H1 (cell line): ENCODE measurements around the gene WWC1. TPM values are rescaled to one million over a fixed set of nuclear protein-coding genes. Genes with fewer than 3 reads are reported as not detected.

Source experiments
- CTCF ChIA-PET: fragments of 300-600 bp; sonication (Branson Sonifier 250); formaldehyde crosslinking; loops from one replicate; lab custom pipeline; 2021; ENCODE audit not compliant: partially characterized antibody; lab: Charles Lee
- POLR2A ChIA-PET: fragments of 300-600 bp; sonication (Branson Sonifier 250); formaldehyde crosslinking; loops from one replicate; lab custom pipeline; 2021; ENCODE audit warnings: inconsistent platforms; ENCODE audit not compliant: partially characterized antibody; lab: Charles Lee
- DNase-seq, 2 experiments: peaks; one replicate each; pipeline versions ENCODE4 v3.0.0 to v3.0.0-alpha.2; 2010 to 2022; ENCODE audit warnings: low spot score in 2 of 2, low read depth in 1 of 2, mixed read lengths in 1 of 2
- FAIRE-seq: peaks from 2 replicates; lab custom pipeline; 2011; peaks lifted over from hg19 to GRCh38; lab: Jason Lieb, UNC
- H2AFZ ChIP-seq: 2 replicates; pipeline ENCODE4 v1.8.1; 2012; ENCODE audit warnings: low read length, inconsistent platforms
- H2AK5ac ChIP-seq: 2 replicates; pipeline ENCODE4 v1.6.1; 2013; ENCODE audit warnings: low read depth, low read length
- H2BK120ac ChIP-seq: replicated peaks from 2 replicates; pipeline ENCODE3; 2013; ENCODE audit warnings: low read depth, low read length, inconsistent platforms
- H2BK12ac ChIP-seq: 2 replicates; pipeline ENCODE4 v1.6.1; 2013; ENCODE audit warnings: low read depth, low read length
- H2BK15ac ChIP-seq: 2 replicates; pipeline ENCODE4 v1.6.1; 2013; ENCODE audit warnings: low read length
- H2BK20ac ChIP-seq: 2 replicates; pipeline ENCODE4 v1.6.1; 2013; ENCODE audit warnings: low read length
- H2BK5ac ChIP-seq: 2 replicates; pipeline ENCODE4 v1.6.1; 2013; ENCODE audit warnings: low read depth, low read length
- H3K14ac ChIP-seq: 2 replicates; pipeline ENCODE4 v1.6.1; 2013; ENCODE audit warnings: inconsistent platforms; ENCODE audit not compliant: insufficient read length
- H3K18ac ChIP-seq: 2 replicates; pipeline ENCODE4 v1.6.1; 2013; ENCODE audit warnings: low read length; ENCODE audit errors: extremely low read depth
- H3K23ac ChIP-seq: 2 replicates; pipeline ENCODE4 v1.6.1; 2013; ENCODE audit warnings: inconsistent platforms; ENCODE audit not compliant: insufficient read length
- H3K23me2 ChIP-seq: 2 replicates; pipeline ENCODE4 v1.6.1; 2013; ENCODE audit warnings: low read depth, low read length
- H3K27ac ChIP-seq: 2 replicates; pipeline ENCODE4 v1.6.1; 2011; ENCODE audit warnings: low read depth, low read length, inconsistent platforms
- H3K27me3 ChIP-seq, 4 experiments: replicated peaks in 1 of 4; 1 replicate in 1 of 4; 2 replicates in 3 of 4; pipeline versions ENCODE4 v1.6.1 to v1.8.1; 2011 to 2013; ENCODE audit warnings: low read length in 3 of 4, mild to moderate bottlenecking in 3 of 4, inconsistent platforms in 2 of 4, mixed read lengths in 2 of 4, moderate library complexity in 1 of 4; ENCODE audit not compliant: control insufficient read depth in 3 of 4, insufficient read depth in 3 of 4; ENCODE audit errors: extremely low read depth in 1 of 4
- H3K36me3 ChIP-seq, 4 experiments: 2 replicates each; pipeline versions ENCODE4 v1.6.1 to v1.8.1; 2011 to 2013; ENCODE audit warnings: mild to moderate bottlenecking in 4 of 4, low read length in 3 of 4, moderate library complexity in 2 of 4, control low read depth in 1 of 4, inconsistent platforms in 1 of 4; ENCODE audit not compliant: insufficient read depth in 4 of 4, control insufficient read depth in 2 of 4
- H3K4ac ChIP-seq: replicated peaks from 2 replicates; pipeline ENCODE3; 2013; ENCODE audit warnings: low read length, low read depth, mixed read lengths, inconsistent platforms; ENCODE audit not compliant: insufficient read length
- H3K4me1 ChIP-seq, 4 experiments: replicated peaks in 1 of 4; 1 replicate in 1 of 4; 2 replicates in 3 of 4; pipeline versions ENCODE4 v1.6.1 to v1.8.1; 2011 to 2013; ENCODE audit warnings: low read length in 3 of 4, inconsistent platforms in 2 of 4, mixed read lengths in 1 of 4; ENCODE audit not compliant: insufficient read depth in 4 of 4, control insufficient read depth in 3 of 4
- H3K4me2 ChIP-seq, 2 experiments: 2 replicates each; pipeline versions ENCODE4 v1.6.1 to v1.8.1; 2011 to 2013; ENCODE audit warnings: low read depth in 2 of 2, low read length in 2 of 2, control low read depth in 1 of 2, inconsistent platforms in 1 of 2, mild to moderate bottlenecking in 1 of 2; ENCODE audit not compliant: insufficient read depth in 1 of 2
- H3K4me3 ChIP-seq, 4 experiments: fragments of 200-600, 300-600 bp in 1 of 4; sonication (generic), shearing (Covaris generic), sonication (Bioruptor Twin) in 1 of 4; 2 replicates each; pipeline versions ENCODE4 v1.5.1 to v1.8.1; 2011 to 2016; ENCODE audit warnings: low read length in 4 of 4, low read depth in 3 of 4, control low read depth in 2 of 4, inconsistent platforms in 2 of 4, mild to moderate bottlenecking in 2 of 4, mixed read lengths in 1 of 4, moderate library complexity in 1 of 4; ENCODE audit not compliant: insufficient read depth in 2 of 4; ENCODE audit errors: extremely low read depth in 1 of 4
- H3K56ac ChIP-seq: replicated peaks from 2 replicates; pipeline ENCODE3; 2013; ENCODE audit warnings: low read depth, mild to moderate bottlenecking, mixed read lengths, low read length, inconsistent platforms; ENCODE audit not compliant: insufficient read length
- H3K79me1 ChIP-seq: 2 replicates; pipeline ENCODE4 v1.6.1; 2013; ENCODE audit warnings: low read depth, low read length, control low read depth
- H3K79me2 ChIP-seq, 2 experiments: 2 replicates each; pipeline versions ENCODE4 v1.6.1 to v1.8.1; 2012 to 2013; ENCODE audit warnings: low read length in 2 of 2, mild to moderate bottlenecking in 2 of 2, inconsistent platforms in 1 of 2; ENCODE audit not compliant: insufficient read depth in 2 of 2, control insufficient read depth in 1 of 2
- H3K9ac ChIP-seq, 4 experiments: replicated peaks in 1 of 4; 1 replicate in 1 of 4; 2 replicates in 3 of 4; pipeline versions ENCODE4 v1.6.1 to v1.8.1; 2011 to 2013; ENCODE audit warnings: low read depth in 3 of 4, low read length in 3 of 4, control low read depth in 2 of 4, mild to moderate bottlenecking in 2 of 4, moderate library complexity in 2 of 4, inconsistent platforms in 1 of 4; ENCODE audit errors: extremely low read depth in 1 of 4
- H3K9me3 ChIP-seq, 2 experiments: 2 replicates each; pipeline versions ENCODE4 v1.6.1 to v1.8.1; 2012 to 2013; ENCODE audit warnings: mild to moderate bottlenecking in 2 of 2, moderate library complexity in 2 of 2, control low read depth in 1 of 2, inconsistent platforms in 1 of 2, low read depth in 1 of 2, low read length in 1 of 2, mixed read lengths in 1 of 2; ENCODE audit not compliant: insufficient read depth in 2 of 2
- H4K20me1 ChIP-seq, 2 experiments: replicated peaks in 1 of 2; 2 replicates each; pipeline versions ENCODE3 to v1.8.1; 2011 to 2013; ENCODE audit warnings: inconsistent platforms in 2 of 2, low read length in 2 of 2, mild to moderate bottlenecking in 1 of 2; ENCODE audit not compliant: insufficient read depth in 2 of 2, control insufficient read depth in 1 of 2
- H4K5ac ChIP-seq: 2 replicates; pipeline ENCODE4 v1.6.1; 2013; ENCODE audit warnings: low read length, low read depth, mixed read lengths, inconsistent platforms; ENCODE audit not compliant: insufficient read length
- H4K8ac ChIP-seq: 2 replicates; pipeline ENCODE4 v1.8.0; 2013; ENCODE audit warnings: mild to moderate bottlenecking, moderate library complexity, low read length, inconsistent platforms; ENCODE audit not compliant: insufficient read depth; ENCODE audit errors: extremely low read depth
- H4K91ac ChIP-seq: replicated peaks from 2 replicates; pipeline ENCODE3; 2013; ENCODE audit warnings: low read length, mixed read lengths, inconsistent platforms; ENCODE audit not compliant: insufficient read length
- CHD1 ChIP-seq: IDR thresholded peaks from 2 replicates; pipeline ENCODE4 v1.6.1; 2012; ENCODE audit warnings: low read depth, low read length, improper control_type of control experiment
- EP300 ChIP-seq, 2 experiments: IDR thresholded peaks; 1 replicate in 1 of 2; 2 replicates in 1 of 2; pipeline ENCODE4 v1.6.1; 2011 to 2012; ENCODE audit warnings: low read depth in 2 of 2, low read length in 2 of 2, mild to moderate bottlenecking in 2 of 2, borderline replicate concordance in 1 of 2, inconsistent platforms in 1 of 2, moderate library complexity in 1 of 2
- GABPA ChIP-seq: IDR thresholded peaks from 2 replicates; pipeline ENCODE4 v1.6.1; 2011; ENCODE audit warnings: mild to moderate bottlenecking, low read length, moderate library complexity, borderline replicate concordance; ENCODE audit not compliant: insufficient read depth
- KDM4A ChIP-seq: IDR thresholded peaks from one replicate; pipeline ENCODE4 v1.7.1; 2012; ENCODE audit warnings: low read depth, mild to moderate bottlenecking, moderate library complexity, low read length, inconsistent platforms; ENCODE audit not compliant: severe bottlenecking
- RAD21 ChIP-seq, 2 experiments: IDR thresholded peaks in 1 of 2; conservative IDR thresholded peaks in 1 of 2; 2 replicates each; pipeline ENCODE4 v1.6.1; 2011; ENCODE audit warnings: low read depth in 2 of 2, low read length in 2 of 2, improper control_type of control experiment in 1 of 2, inconsistent platforms in 1 of 2, mild to moderate bottlenecking in 1 of 2, moderate library complexity in 1 of 2
- RXRA ChIP-seq: IDR thresholded peaks from 2 replicates; pipeline ENCODE4 v1.6.1; 2011; ENCODE audit warnings: low read depth, mild to moderate bottlenecking, low read length, moderate library complexity; ENCODE audit not compliant: insufficient read depth
- TEAD4 ChIP-seq: IDR thresholded peaks from 2 replicates; pipeline ENCODE4 v1.6.1; 2012; ENCODE audit warnings: low read depth, low read length, inconsistent platforms, mixed read lengths
- YY1 ChIP-seq: IDR thresholded peaks from 2 replicates; pipeline ENCODE4 v1.6.1; 2011; ENCODE audit warnings: low read depth, mild to moderate bottlenecking, low read length
- WGBS, 2 experiments: shearing (Covaris generic) in 1 of 2; methylation state at CpG; one replicate each; pipeline versions ENCODE4 v1.1.6 to v1.1.7; 2013 to 2015; ENCODE audit warnings: low lambda C conversion rate in 2 of 2, mixed read lengths in 2 of 2, inconsistent platforms in 1 of 2, low coverage in 1 of 2, missing lambda C conversion rate in 1 of 2; ENCODE audit not compliant: insufficient replicate concordance in 2 of 2, insufficient coverage in 1 of 2, insufficient read length in 1 of 2; ENCODE audit errors: extremely low coverage in 1 of 2, missing lambda C conversion rate in 1 of 2; 5-methylcytosine and 5-hydroxymethylcytosine counted together
- polyA plus RNA-seq, 7 experiments: library from polyadenylated mRNA; depleted of rRNA in 3 of 7; stranded (reverse) in 5 of 7; unstranded in 2 of 7; fragments of >200 nt in 5 of 7; fragments of 200-250 nt in 2 of 7; gene quantifications; 1 replicate in 5 of 7; 2 replicates in 1 of 7; 4 replicates in 1 of 7; pipeline versions ENCODE4 v1.2.1 to v1.2.3, GENCODE V29; 2011 to 2013; ENCODE audit warnings: missing spikeins in 2 of 7, mixed read lengths in 2 of 7
- total RNA-seq: library from RNA; stranded (reverse); fragmentation: NEBNext Ultra II Directional; extraction: Animal tissue kit (Norgen Biotek cat#: 25700); gene quantifications from 2 replicates; pipeline ENCODE4 v1.2.1, GENCODE V29; 2021
- TF ChIP-seq, protein P1 (sequence below), 3 experiments: IDR thresholded peaks; 1 replicate in 2 of 3; 2 replicates in 1 of 3; pipeline versions ENCODE4 v1.5.1 to v1.6.1; 2011; ENCODE audit warnings: low read length in 3 of 3, mild to moderate bottlenecking in 3 of 3, inconsistent platforms in 2 of 3, low read depth in 1 of 3, moderate library complexity in 1 of 3; ENCODE audit not compliant: insufficient read depth in 1 of 3; ENCODE audit errors: control extremely low read depth in 1 of 3
- TF ChIP-seq, protein P2 (sequence below): IDR thresholded peaks from 2 replicates; pipeline ENCODE4 v1.6.1; 2012; ENCODE audit warnings: inconsistent platforms

WWC1 gene
- total and polyA plus RNA-seq, 2 of the 8 experiments (the other 6 are each of a cell fraction or from before 2014, with no cell fraction given) = 16.4 to 41.1 TPM

DNA sequence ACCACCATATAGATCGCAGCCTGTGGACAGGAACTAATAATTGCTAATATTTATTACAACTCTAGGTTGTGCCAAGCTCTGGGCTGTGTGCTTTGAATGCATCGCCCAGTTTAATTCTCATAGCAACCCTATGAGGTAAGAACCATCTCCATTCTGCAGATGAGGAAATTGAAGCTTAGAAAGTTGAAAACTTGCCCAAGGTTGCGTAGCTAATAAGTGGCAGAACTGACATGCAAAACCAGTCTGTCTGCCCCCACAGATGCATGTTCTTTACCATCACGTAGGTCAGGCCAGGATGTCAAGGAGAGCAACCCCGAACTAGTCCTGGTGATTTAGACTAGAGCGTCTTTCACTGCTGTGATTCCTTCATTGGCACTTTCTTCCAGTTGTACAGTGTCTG is 15.6 kb downstream of the WWC1 start:
- Histone ChIP-seq H3K4ac (no peak overlapping the region), H3K23ac (no peak overlapping the region), H4K20me1 (peaks cover 13 to 29% of the 10 kb centered on the region in 2 experiments), H3K79me2 (peaks cover 7 to 43% of the 10 kb centered on the region in 2 experiments; a peak in 3 of 4 replicates), H3K56ac (no peak overlapping the region), H3K23me2 (0 out of 2 replicates have a peak, but pooled peaks cover 3% of the 10 kb centered on the region), H4K91ac (no peak overlapping the region), H2BK120ac (no peak overlapping the region), H4K5ac (no peak overlapping the region), H2AFZ (no peak overlapping the region), H2BK20ac (no peak overlapping the region), H3K27me3 (peaks cover 0 to 14% (median 6%) of the 10 kb centered on the region in 4 experiments; a peak in 5 of 7 replicates), H2BK12ac (no peak overlapping the region), H2AK5ac (no peak overlapping the region), H3K9me3 (no peaks in the 10 kb centered on the region), H3K18ac (no peak overlapping the region), H3K79me1 (peaks cover 8% of the 10 kb centered on the region), H3K9ac (no peak overlapping the region), H3K4me1 (peaks cover 1 to 6% (median 5%) of the 10 kb centered on the region in 4 experiments; a peak in 6 of 7 replicates), H4K8ac (no peak overlapping the region), H3K27ac (no peak overlapping the region), H2BK5ac (no peak overlapping the region), H3K4me2 (no peak overlapping the region), H2BK15ac (no peak overlapping the region), H3K36me3 (no peaks in the 10 kb centered on the region), H3K4me3 (no peak overlapping the region), H3K14ac (no peak overlapping the region)
- POLR2A ChIA-PET = no interaction called here
- DNase-seq (no peak), FAIRE-seq (no peak)
- CTCF ChIA-PET = interaction anchor here (0.6 to 4.2 kb wide), 10 partner anchors 8 to 95 kb away, joined by 3 to 45 read pairs (median 4); no protein-coding TSS in a partner anchor
- 93% methylated on average over 6 of the region's 6 CpGs; no CpG with 5 or more reads in 1 of the 2 experiments for WGBS, 2 experiments
- TF ChIP-seq TEAD4 (no peak), RAD21 (IDR thresholded peaks at IDR 0.05 in 1 of 2, conservative IDR thresholded peaks at IDR 0.05 in 1 of 2; ENCODE audit: low read depth in 2 of 2, low read length in 2 of 2) (no peak), GABPA (no peak), CHD1 (no peak), YY1 (no peak), KDM4A (no peak), RXRA (no peak), EP300 (IDR thresholded peaks at IDR 0.05; ENCODE audit: borderline replicate concordance in 1 of 2, low read depth in 2 of 2, low read length in 2 of 2) (no peak)
- TF ChIP-seq, protein P1, sequence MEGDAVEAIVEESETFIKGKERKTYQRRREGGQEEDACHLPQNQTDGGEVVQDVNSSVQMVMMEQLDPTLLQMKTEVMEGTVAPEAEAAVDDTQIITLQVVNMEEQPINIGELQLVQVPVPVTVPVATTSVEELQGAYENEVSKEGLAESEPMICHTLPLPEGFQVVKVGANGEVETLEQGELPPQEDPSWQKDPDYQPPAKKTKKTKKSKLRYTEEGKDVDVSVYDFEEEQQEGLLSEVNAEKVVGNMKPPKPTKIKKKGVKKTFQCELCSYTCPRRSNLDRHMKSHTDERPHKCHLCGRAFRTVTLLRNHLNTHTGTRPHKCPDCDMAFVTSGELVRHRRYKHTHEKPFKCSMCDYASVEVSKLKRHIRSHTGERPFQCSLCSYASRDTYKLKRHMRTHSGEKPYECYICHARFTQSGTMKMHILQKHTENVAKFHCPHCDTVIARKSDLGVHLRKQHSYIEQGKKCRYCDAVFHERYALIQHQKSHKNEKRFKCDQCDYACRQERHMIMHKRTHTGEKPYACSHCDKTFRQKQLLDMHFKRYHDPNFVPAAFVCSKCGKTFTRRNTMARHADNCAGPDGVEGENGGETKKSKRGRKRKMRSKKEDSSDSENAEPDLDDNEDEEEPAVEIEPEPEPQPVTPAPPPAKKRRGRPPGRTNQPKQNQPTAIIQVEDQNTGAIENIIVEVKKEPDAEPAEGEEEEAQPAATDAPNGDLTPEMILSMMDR (IDR thresholded peaks at IDR 0.05; ENCODE audit: control extremely low read depth in 1 of 3, insufficient read depth in 1 of 3, low read depth in 1 of 3, low read length in 3 of 3) = no peak
- TF ChIP-seq, protein P2, sequence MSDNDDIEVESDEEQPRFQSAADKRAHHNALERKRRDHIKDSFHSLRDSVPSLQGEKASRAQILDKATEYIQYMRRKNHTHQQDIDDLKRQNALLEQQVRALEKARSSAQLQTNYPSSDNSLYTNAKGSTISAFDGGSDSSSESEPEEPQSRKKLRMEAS = no peak
